HepG2 (cell line): Measurements from ENCODE around the gene IFNA8. TPM values are rescaled to one million over a fixed set of nuclear protein-coding genes. Genes with fewer than 3 reads are reported as not detected.

Experiments
- ATAC-seq: fragments of 200-7000 bp; cut with Tn5 transposase; 3 replicates; pipeline ENCODE4 v1.9.1; 2020; ENCODE audit warnings: mild to moderate bottlenecking, moderate library complexity
- BruUV-seq: library from RNA; stranded (reverse); fragments of 400-500 nt; replicated peaks from 2 replicates; lab custom pipeline; 2021; lab: Mats Ljungman, UMichigan
- CTCF ChIA-PET: fragments of 300-600 bp; formaldehyde crosslinking; extraction: SDS; loops from one replicate; lab custom pipeline; 2021; ENCODE audit warnings: low total read pairs, inconsistent platforms, low intra/inter-chr PET ratio; lab: Yijun Ruan, JAX
- POLR2A ChIA-PET: fragments of 350-600 bp; sonication (Branson Sonifier 250); formaldehyde crosslinking; loops from one replicate; lab custom pipeline; 2020; ENCODE audit warnings: antibody characterized with exemption, inconsistent platforms; lab: Yijun Ruan, JAX
- DNase-seq: peaks from one replicate; pipeline ENCODE4 v3.0.0-alpha.2; 2015; ENCODE audit warnings: low spot score
- FAIRE-seq: peaks from 3 replicates; lab custom pipeline; 2011; peaks lifted over from hg19 to GRCh38; lab: Jason Lieb, UNC
- H2AFZ ChIP-seq: one replicate; pipeline ENCODE4 v1.6.1; 2011; ENCODE audit warnings: low read length, inconsistent platforms
- H3K27ac ChIP-seq: fragments of 300-600 bp; 3 replicates; pipeline ENCODE4 v1.8.0; 2011; ENCODE audit warnings: mixed run types, mild to moderate bottlenecking, mixed read lengths, low read length, inconsistent platforms; ENCODE audit not compliant: insufficient read depth; ENCODE audit errors: extremely low read length
- H3K27me3 ChIP-seq, 2 experiments: fragments of 200-600 bp in 1 of 2; 2 replicates in 1 of 2; 3 replicates in 1 of 2; pipeline versions ENCODE4 v1.6.0 to v1.8.0; 2011; ENCODE audit warnings: low read length in 2 of 2, mild to moderate bottlenecking in 2 of 2, moderate library complexity in 2 of 2, inconsistent platforms in 1 of 2; ENCODE audit not compliant: insufficient read depth in 2 of 2, control insufficient read depth in 1 of 2
- H3K36me3 ChIP-seq, 2 experiments: fragments of 200-600 bp in 1 of 2; replicated peaks in 1 of 2; 2 replicates in 1 of 2; 3 replicates in 1 of 2; pipeline versions ENCODE4 v1.5.1 to v1.8.0; 2011; ENCODE audit warnings: low read length in 2 of 2, inconsistent platforms in 1 of 2; ENCODE audit not compliant: insufficient read depth in 2 of 2, control insufficient read depth in 1 of 2
- H3K4me1 ChIP-seq: 2 replicates; pipeline ENCODE4 v1.5.1; 2012; ENCODE audit warnings: low read length, inconsistent platforms; ENCODE audit not compliant: insufficient read depth
- H3K4me2 ChIP-seq: 2 replicates; pipeline ENCODE4 v1.6.0; 2011; ENCODE audit warnings: low read depth, low read length, inconsistent platforms
- H3K4me3 ChIP-seq, 3 experiments: fragments of 200-600 bp in 1 of 3; sonication (generic), shearing (Covaris generic) in 1 of 3; replicated peaks in 1 of 3; 2 replicates each; pipeline ENCODE4 v1.5.1; 2011 to 2016; ENCODE audit warnings: low read length in 3 of 3, inconsistent platforms in 2 of 3, low read depth in 2 of 3, mild to moderate bottlenecking in 2 of 3, control low read depth in 1 of 3, mixed read lengths in 1 of 3; ENCODE audit not compliant: insufficient read depth in 1 of 3
- H3K79me2 ChIP-seq: one replicate; pipeline ENCODE4 v1.6.1; 2011; ENCODE audit warnings: low read length, inconsistent platforms; ENCODE audit not compliant: insufficient read depth
- H3K9ac ChIP-seq: 2 replicates; pipeline ENCODE4 v1.6.0; 2011; ENCODE audit warnings: mild to moderate bottlenecking, low read depth, low read length, inconsistent platforms; ENCODE audit not compliant: insufficient read depth
- H3K9me3 ChIP-seq: 2 replicates; pipeline ENCODE4 v1.5.1; 2012; ENCODE audit warnings: mild to moderate bottlenecking, low read length
- H4K20me1 ChIP-seq: 2 replicates; pipeline ENCODE4 v1.6.0; 2011; ENCODE audit warnings: inconsistent platforms, mild to moderate bottlenecking, low read length, moderate library complexity; ENCODE audit not compliant: insufficient read depth
- AKAP8 ChIP-seq: sonication (generic); formaldehyde crosslinking; IDR thresholded peaks from 2 replicates; pipeline ENCODE4 v1.5.1; 2020; ENCODE audit warnings: mild to moderate bottlenecking, missing genetic modification reagents
- HOXA5 ChIP-seq: sonication (generic); formaldehyde crosslinking; IDR thresholded peaks from 2 replicates; pipeline ENCODE4 v1.4.0; 2020; ENCODE audit warnings: missing genetic modification reagents
- MLX ChIP-seq: IDR thresholded peaks from 2 replicates; pipeline ENCODE4 v1.6.1; 2016
- NFKBIZ ChIP-seq: IDR thresholded peaks from 2 replicates; pipeline ENCODE4 v1.6.1; 2018; ENCODE audit warnings: missing genetic modification reagents, missing compliant biosample characterization
- ONECUT2 ChIP-seq: sonication (generic); formaldehyde crosslinking; IDR thresholded peaks from 2 replicates; pipeline ENCODE4 v1.4.0; 2020; ENCODE audit warnings: missing genetic modification reagents
- PAWR ChIP-seq: sonication (generic); formaldehyde crosslinking; IDR thresholded peaks from 2 replicates; pipeline ENCODE4 v1.4.0; 2020; ENCODE audit warnings: missing genetic modification reagents, mild to moderate bottlenecking, borderline replicate concordance
- RAD21 ChIP-seq: fragments of 450-650 bp; formaldehyde crosslinking; IDR thresholded peaks from 2 replicates; pipeline ENCODE4 v1.5.0; 2020; ENCODE audit warnings: mild to moderate bottlenecking
- RNF219 ChIP-seq: sonication (generic); formaldehyde crosslinking; IDR thresholded peaks from 2 replicates; pipeline ENCODE4 v1.5.0; 2020; ENCODE audit warnings: mild to moderate bottlenecking, missing genetic modification reagents
- SIX1 ChIP-seq: sonication (generic); formaldehyde crosslinking; IDR thresholded peaks from 2 replicates; pipeline ENCODE4 v1.4.0; 2020; ENCODE audit warnings: missing genetic modification reagents, borderline replicate concordance
- TGIF2 ChIP-seq: IDR thresholded peaks from 2 replicates; pipeline ENCODE4 v1.6.1; 2016; ENCODE audit warnings: control low read depth, missing compliant biosample characterization
- ZNF251 ChIP-seq: sonication (generic); formaldehyde crosslinking; IDR thresholded peaks from 2 replicates; pipeline ENCODE4 v1.9.0; 2021; ENCODE audit warnings: mild to moderate bottlenecking, missing genetic modification reagents
- ZNF609 ChIP-seq: sonication (generic); formaldehyde crosslinking; IDR thresholded peaks from 2 replicates; pipeline ENCODE4 v1.4.0; 2020; ENCODE audit warnings: mild to moderate bottlenecking, missing genetic modification reagents, borderline replicate concordance
- ZNF615 ChIP-seq: sonication (generic); formaldehyde crosslinking; IDR thresholded peaks from 2 replicates; pipeline ENCODE4 v1.5.0; 2020; ENCODE audit warnings: mild to moderate bottlenecking, missing genetic modification reagents, borderline replicate concordance
- ZNF768 ChIP-seq: sonication (generic); formaldehyde crosslinking; IDR thresholded peaks from 2 replicates; pipeline ENCODE4 v1.4.0; 2020; ENCODE audit warnings: missing genetic modification reagents
- WGBS: methylation state at CpG from one replicate; pipeline ENCODE4 v1.1.6; 2017; ENCODE audit warnings: low lambda C conversion rate; 5-methylcytosine and 5-hydroxymethylcytosine counted together
- in situ Hi-C: cut with HindIII; loops from 2 replicates; pipeline ENCODE4 v1.10.0; 2017; ENCODE audit warnings: low pct_unique_long_range_greater_than_20kb; ENCODE audit not compliant: extremely low pct_ligation_motif_present
- intact Hi-C: fragments of 100-400 bp; cut with micrococcal nuclease; formaldehyde crosslinking; loops from one replicate; pipeline ENCODE4 v1.10.0; 2022; ENCODE audit not compliant: unreplicated experiment
- polyA plus RNA-seq, 8 experiments: library from polyadenylated mRNA; depleted of rRNA in 3 of 8; stranded (reverse) in 7 of 8; unstranded in 1 of 8; fragments of >200 nt; fragmentation: Illumina TruSeq in 4 of 8; extraction: Trizol in 4 of 8; gene quantifications; 2 replicates each; pipeline versions ENCODE4 v1.2.1 to v1.2.3, GENCODE V29; 2011 to 2016; ENCODE audit warnings: low read depth in 4 of 8, missing spikeins in 1 of 8, mixed read lengths in 1 of 8; ENCODE audit not compliant: insufficient read depth in 1 of 8
- total RNA-seq, 5 experiments: library from RNA; depleted of rRNA; stranded (reverse); fragments of >200 nt; fragmentation: Illumina TruSeq; extraction: Trizol; gene quantifications; 2 replicates each; pipeline ENCODE4 v1.2.3, GENCODE V29; 2016; ENCODE audit warnings: low read depth in 1 of 5

The IFNA8 gene
- total and polyA plus RNA-seq, 2 of the 13 experiments (the other 11 are each of a cell fraction or from before 2014, with no cell fraction given): not detected

GRCh38 chr9:21432672-21433425 lies 23.9 kb downstream of the IFNA8 start:
- no peak for TF ChIP-seq TGIF2 (CRISPR knock-in tag)
- no peak for TF ChIP-seq ZNF615 (CRISPR knock-in tag)
- TF ChIP-seq PAWR (CRISPR knock-in tag): no peak
- no peak for TF ChIP-seq ONECUT2 (CRISPR knock-in tag)
- no peak for TF ChIP-seq HOXA5
- no peak for TF ChIP-seq AKAP8 (CRISPR knock-in tag)
- TF ChIP-seq ZNF768 (CRISPR knock-in tag): no peak
- no peak for TF ChIP-seq NFKBIZ
- no peak for TF ChIP-seq MLX (CRISPR knock-in tag)
- TF ChIP-seq SIX1: no peak
- no peak for TF ChIP-seq ZNF609 (CRISPR knock-in tag)
- no peak for TF ChIP-seq ZNF251 (CRISPR knock-in tag)
- no peak for TF ChIP-seq RAD21 (CRISPR knock-in tag)
- no peak for TF ChIP-seq RNF219 (CRISPR knock-in tag)
- Histone ChIP-seq H3K4me1 (no peaks in the 10 kb centered on the region), H2AFZ (no peak overlapping the region), H3K27ac (no peak overlapping the region), H3K9me3 (no peaks in the 10 kb centered on the region), H3K36me3 (no peaks in the 10 kb centered on the region), H3K27me3 (no peaks in the 10 kb centered on the region), H4K20me1 (no peaks in the 10 kb centered on the region), H3K4me3 (no peak overlapping the region), H3K79me2 (no peaks in the 10 kb centered on the region), H3K4me2 (no peak overlapping the region), H3K9ac (no peak overlapping the region)
- in situ Hi-C loops: no loop called here
- POLR2A ChIA-PET: no interaction called here
- CTCF ChIA-PET: no interaction called here
- 12% methylated on average over 2 of the region's 2 CpGs for WGBS
- BruUV-seq: no TSS peak
- DNase-seq (no peak), FAIRE-seq (no peak), ATAC-seq (no peak)
- intact Hi-C loops: no loop called here
